A673 (cell line): ENCODE data around the gene AMOTL1. TPM values are rescaled to one million over a fixed set of nuclear protein-coding genes. Genes with fewer than 3 reads are reported as not detected.

Experiments
- BruUV-seq: library from RNA; stranded (reverse); fragments of 400-500 nt; replicated peaks from 2 replicates; lab custom pipeline; 2021; lab: Mats Ljungman, UMichigan
- CTCF ChIA-PET: fragments of 300-600 bp; sonication (Branson Sonifier 250); formaldehyde crosslinking; loops from one replicate; lab custom pipeline; 2022; ENCODE audit warnings: antibody characterized with exemption; lab: Charles Lee
- POLR2A ChIA-PET: fragments of 300-600 bp; sonication (Branson Sonifier 250); formaldehyde crosslinking; loops from one replicate; lab custom pipeline; 2022; ENCODE audit warnings: antibody characterized with exemption; ENCODE audit not compliant: low non-redundant PET; lab: Charles Lee
- DNase-seq: peaks from one replicate; pipeline ENCODE4 v3.0.0-alpha.2; 2015; ENCODE audit warnings: low spot score
- H3K27ac ChIP-seq: fragments of 200-600 bp; sonication (generic); 2 replicates; pipeline ENCODE4 v1.5.1; 2016; ENCODE audit warnings: mixed run types, low read depth, mild to moderate bottlenecking, mixed read lengths, antibody characterized with exemption, low read length; ENCODE audit not compliant: poor library complexity, severe bottlenecking
- H3K27me3 ChIP-seq: fragments of 200-600 bp; sonication (generic); replicated peaks from 2 replicates; pipeline ENCODE4 v1.6.1; 2017; ENCODE audit warnings: mixed run types, low read depth, mild to moderate bottlenecking, mixed read lengths, antibody characterized with exemption, low read length; ENCODE audit not compliant: insufficient read depth, poor library complexity
- H3K36me3 ChIP-seq: fragments of 200-600 bp; sonication (generic); 2 replicates; pipeline ENCODE4 v1.6.1; 2016; ENCODE audit warnings: mixed run types, mild to moderate bottlenecking, mixed read lengths, antibody characterized with exemption, low read length; ENCODE audit not compliant: insufficient read depth, poor library complexity, severe bottlenecking
- H3K4me1 ChIP-seq: fragments of 200-600 bp; sonication (generic); 2 replicates; pipeline ENCODE4 v1.6.1; 2017; ENCODE audit warnings: mixed run types, mild to moderate bottlenecking, mixed read lengths, antibody characterized with exemption, low read length; ENCODE audit not compliant: insufficient read depth, poor library complexity, severe bottlenecking
- H3K4me3 ChIP-seq: fragments of 200-600 bp; sonication (generic); 2 replicates; pipeline ENCODE4 v1.5.1; 2016; ENCODE audit warnings: low read depth, mixed run types, mild to moderate bottlenecking, mixed read lengths, low read length; ENCODE audit not compliant: poor library complexity, severe bottlenecking
- H3K9me3 ChIP-seq: fragments of 200-600 bp; sonication (generic); 2 replicates; pipeline ENCODE4 v1.6.1; 2016; ENCODE audit warnings: mixed run types, low read depth, mild to moderate bottlenecking, mixed read lengths, antibody characterized with exemption, low read length; ENCODE audit not compliant: poor library complexity, severe bottlenecking
- EZH2 ChIP-seq: fragments of 200-600 bp; sonication (generic); IDR thresholded peaks from 2 replicates; pipeline ENCODE4 v1.6.1; 2017; ENCODE audit warnings: borderline replicate concordance, low read depth, mild to moderate bottlenecking, mixed read lengths, antibody characterized with exemption, low read length; ENCODE audit not compliant: poor library complexity, severe bottlenecking
- intact Hi-C: fragments of 100-400 bp; cut with micrococcal nuclease; formaldehyde crosslinking; loops from one replicate; pipeline ENCODE4 v1.10.0; 2022; ENCODE audit not compliant: unreplicated experiment
- total RNA-seq: library from RNA; stranded (reverse); gene quantifications from 2 replicates; pipeline ENCODE4 v1.2.3, GENCODE V29; 2021
- TF ChIP-seq, protein P1 (sequence below): fragments of 300-800, 200-600 bp; sonication (generic); conservative IDR thresholded peaks from 2 replicates; pipeline ENCODE4 v1.5.1; 2017; ENCODE audit warnings: low read depth, mild to moderate bottlenecking, antibody characterized with exemption, low read length, moderate library complexity, mixed read lengths

Gene AMOTL1
- total RNA-seq, 1 experiment from 2014 or later, result 68.5 TPM

DNA sequence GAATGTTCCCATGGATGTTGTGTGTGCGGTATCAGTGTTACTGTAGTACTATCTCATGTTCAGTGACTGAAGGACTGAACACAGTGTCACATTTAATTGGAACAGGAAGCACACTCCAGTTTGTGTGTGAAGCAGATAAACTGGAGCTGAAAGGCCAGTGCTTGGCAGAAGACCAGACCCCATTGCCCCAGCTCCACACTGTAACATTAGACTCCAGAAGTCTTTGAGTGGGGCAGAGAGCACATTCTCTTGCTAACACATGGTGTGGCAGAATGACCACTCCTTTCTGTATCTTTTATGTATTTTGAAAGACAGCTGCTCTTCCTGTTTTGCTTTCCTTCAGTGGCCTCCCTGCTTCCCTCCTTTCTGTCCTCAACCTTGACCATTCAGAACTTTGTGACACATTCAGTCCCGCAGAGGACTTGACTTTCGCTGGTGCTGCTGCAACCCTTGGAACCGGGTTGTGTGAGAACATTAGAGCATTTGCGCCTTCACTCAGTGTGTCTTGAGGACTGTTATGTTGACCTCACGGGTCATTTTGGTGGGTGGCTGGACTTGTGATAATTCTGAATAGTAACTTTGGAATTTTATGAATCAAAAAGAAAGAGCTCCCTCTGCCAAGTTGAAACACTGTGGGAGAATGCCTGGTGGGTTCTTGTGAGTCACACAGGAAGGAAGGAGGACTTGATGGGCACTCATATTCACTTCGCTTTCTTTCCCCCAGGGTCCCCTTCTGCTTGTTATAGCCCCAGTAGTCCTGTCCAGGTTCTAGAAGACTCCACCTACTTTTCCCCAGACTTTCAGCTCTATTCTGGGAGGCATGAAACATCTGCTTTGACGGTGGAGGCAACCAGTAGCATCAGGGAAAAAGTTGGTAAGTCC, 26.4 kb downstream of the AMOTL1 start:
- Histone ChIP-seq H3K27me3 (no peaks in the 10 kb centered on the region), H3K4me3 (no peak overlapping the region), H3K4me1 (peaks cover 44% of the 10 kb centered on the region), H3K27ac (peak overlapping the region; percentile 74), H3K36me3 (peaks cover 3% of the 10 kb centered on the region), H3K9me3 (no peaks in the 10 kb centered on the region)
- TF ChIP-seq EZH2, result no peak
- TF ChIP-seq, protein P1, sequence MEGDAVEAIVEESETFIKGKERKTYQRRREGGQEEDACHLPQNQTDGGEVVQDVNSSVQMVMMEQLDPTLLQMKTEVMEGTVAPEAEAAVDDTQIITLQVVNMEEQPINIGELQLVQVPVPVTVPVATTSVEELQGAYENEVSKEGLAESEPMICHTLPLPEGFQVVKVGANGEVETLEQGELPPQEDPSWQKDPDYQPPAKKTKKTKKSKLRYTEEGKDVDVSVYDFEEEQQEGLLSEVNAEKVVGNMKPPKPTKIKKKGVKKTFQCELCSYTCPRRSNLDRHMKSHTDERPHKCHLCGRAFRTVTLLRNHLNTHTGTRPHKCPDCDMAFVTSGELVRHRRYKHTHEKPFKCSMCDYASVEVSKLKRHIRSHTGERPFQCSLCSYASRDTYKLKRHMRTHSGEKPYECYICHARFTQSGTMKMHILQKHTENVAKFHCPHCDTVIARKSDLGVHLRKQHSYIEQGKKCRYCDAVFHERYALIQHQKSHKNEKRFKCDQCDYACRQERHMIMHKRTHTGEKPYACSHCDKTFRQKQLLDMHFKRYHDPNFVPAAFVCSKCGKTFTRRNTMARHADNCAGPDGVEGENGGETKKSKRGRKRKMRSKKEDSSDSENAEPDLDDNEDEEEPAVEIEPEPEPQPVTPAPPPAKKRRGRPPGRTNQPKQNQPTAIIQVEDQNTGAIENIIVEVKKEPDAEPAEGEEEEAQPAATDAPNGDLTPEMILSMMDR, result no peak
- CTCF ChIA-PET, result interaction anchor here (0.6 to 1.0 kb wide), 3 partner anchors 8 to 166 kb away, joined by 3 to 7 read pairs (median 5); no protein-coding TSS in a partner anchor
- intact Hi-C loops, result loop anchor here (5.0 kb wide), 1 partner anchor 83 kb away; no protein-coding TSS in a partner anchor
- BruUV-seq, result no TSS peak
- DNase-seq, result peak; percentile 94
- POLR2A ChIA-PET, result interaction anchor here (0.6 to 0.7 kb wide), 2 partner anchors 208 to 246 kb away, joined by 3 read pairs; no protein-coding TSS in a partner anchor

DNA sequence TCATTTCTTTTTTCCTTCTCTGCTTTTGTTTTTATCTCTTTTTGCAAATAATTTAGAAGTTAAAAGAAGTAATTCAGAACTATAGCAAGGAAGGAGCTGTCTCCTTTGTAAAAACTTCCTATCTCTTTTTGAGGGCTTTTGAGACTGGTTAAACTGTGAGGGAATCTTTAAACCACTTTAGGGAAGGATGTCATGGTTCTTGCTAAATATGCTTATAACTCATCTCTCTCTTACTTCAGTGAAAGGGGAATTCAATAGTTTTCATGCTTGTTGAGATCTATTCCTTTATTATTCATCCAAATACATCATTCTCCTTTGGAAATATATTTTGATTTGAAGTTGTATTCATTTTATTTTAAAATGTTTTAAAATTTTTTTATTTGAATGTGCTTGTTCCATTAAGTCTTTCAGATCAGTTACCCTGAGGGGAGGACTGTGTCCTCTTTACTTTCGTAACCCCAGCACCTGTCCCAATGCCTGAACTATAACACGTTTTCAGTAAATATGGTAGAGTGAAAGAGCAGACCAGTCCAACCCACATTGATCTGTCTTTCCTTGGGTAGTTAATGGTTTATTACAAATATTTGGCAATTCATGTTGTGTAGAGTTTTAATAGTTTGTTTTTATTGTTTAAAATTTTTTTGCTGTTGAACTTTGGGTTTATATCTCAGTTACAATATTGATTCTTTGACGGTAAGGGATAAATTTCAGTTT, 27.5 kb downstream of the AMOTL1 start:
- peaks cover 11% of the 10 kb centered on the region for H3K36me3 ChIP-seq
- H3K9me3 ChIP-seq, result no peaks in the 10 kb centered on the region
- BruUV-seq, result TSS peak; percentile 29
- H3K4me3 ChIP-seq, result no peak overlapping the region
- no peak for TF ChIP-seq EZH2
- TF ChIP-seq, protein P1, result no peak
- POLR2A ChIA-PET, result no interaction called here
- intact Hi-C loops, result no loop called here
- CTCF ChIA-PET, result interaction anchor here (1.0 kb wide), 1 partner anchor 9 kb away, joined by 7 read pairs; no protein-coding TSS in a partner anchor
- no peaks in the 10 kb centered on the region for H3K27me3 ChIP-seq
- peaks cover 38% of the 10 kb centered on the region for H3K4me1 ChIP-seq
- no peak overlapping the region for H3K27ac ChIP-seq
- DNase-seq, result no peak

DNA sequence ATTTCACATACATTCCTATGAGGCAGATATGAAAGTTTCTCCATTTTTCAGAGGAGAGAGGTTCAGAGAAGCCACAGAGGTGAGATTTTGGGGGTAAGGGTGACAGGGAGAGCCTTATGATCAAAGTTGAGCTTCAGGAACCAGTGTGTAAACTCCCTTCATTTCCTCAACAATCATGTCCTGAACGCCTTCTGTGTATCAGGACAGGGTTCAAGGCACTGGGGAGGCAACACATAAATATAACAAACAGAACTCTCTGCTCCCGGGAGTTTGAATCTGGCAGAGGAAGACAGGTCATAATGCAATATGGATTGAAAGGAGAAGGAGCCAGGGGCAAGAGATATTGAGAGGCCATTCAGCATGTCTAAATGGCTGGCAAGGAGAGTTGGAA, 28.0 kb downstream of the AMOTL1 start:
- TF ChIP-seq, protein P1, result no peak
- no peak for TF ChIP-seq EZH2
- no peak overlapping the region for H3K4me3 ChIP-seq
- no peak overlapping the region for H3K27ac ChIP-seq
- H3K9me3 ChIP-seq, result no peaks in the 10 kb centered on the region
- DNase-seq, result no peak
- BruUV-seq, result no TSS peak
- peaks cover 33% of the 10 kb centered on the region for H3K4me1 ChIP-seq
- ChIA-PET POLR2A (no interaction called here), CTCF (no interaction called here)
- no peaks in the 10 kb centered on the region for H3K27me3 ChIP-seq
- intact Hi-C loops, result no loop called here
- H3K36me3 ChIP-seq, result peaks cover 17% of the 10 kb centered on the region
